HG03469 (cell line): ENCODE results near the gene PSMF1.

Source experiments
- ATAC-seq: cut with Tn5 transposase; IDR thresholded peaks from one replicate; pipeline ENCODE4 v1.9.1; 2021; ENCODE audit warnings: mild to moderate bottlenecking, moderate library complexity, moderate number of reproducible peaks; ENCODE audit not compliant: unreplicated experiment

PSMF1 gene

DNA sequence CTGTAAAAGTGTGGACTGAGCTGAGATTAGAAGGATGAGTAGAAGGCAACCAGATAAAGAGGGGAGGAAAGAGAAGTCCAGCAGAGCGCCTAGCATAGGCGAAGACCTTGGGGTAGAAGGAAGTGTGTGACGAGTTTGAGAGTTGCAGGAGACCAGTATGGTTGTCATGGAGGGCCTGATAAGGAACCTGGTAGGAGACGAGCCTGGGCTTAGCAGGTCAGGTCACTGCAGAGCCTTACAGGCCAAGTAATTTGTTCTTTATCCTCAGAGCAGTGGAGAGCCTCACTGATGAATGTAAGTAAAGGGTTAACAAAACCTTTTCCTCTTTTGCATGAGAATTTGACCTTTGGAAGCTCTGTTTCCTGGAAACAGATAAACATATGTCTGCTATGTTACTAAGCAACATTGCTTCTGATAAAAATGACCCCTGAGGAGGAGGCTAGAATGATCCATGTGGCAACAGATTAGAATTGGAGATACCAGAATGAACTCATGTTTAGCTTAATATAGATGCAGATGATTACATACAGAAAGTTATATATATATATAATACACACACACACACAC, 69.3 kb downstream of the PSMF1 start:
- no peak for ATAC-seq

DNA sequence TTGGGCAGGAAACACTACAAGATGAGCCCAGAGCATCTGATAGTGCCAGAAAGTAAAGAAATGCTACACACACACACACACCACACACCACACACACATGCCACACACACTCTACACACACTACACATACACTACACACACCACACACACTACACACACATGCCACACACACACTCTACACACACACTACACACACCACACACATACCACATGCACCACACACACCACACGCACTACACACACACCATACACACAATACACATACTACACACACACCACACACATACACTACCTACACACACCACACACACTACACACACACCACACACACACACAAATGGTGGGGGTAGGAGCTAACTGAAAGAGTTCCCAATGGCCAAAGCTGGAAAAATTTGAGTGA, 69.9 kb downstream of the PSMF1 start:
- no peak for ATAC-seq

DNA sequence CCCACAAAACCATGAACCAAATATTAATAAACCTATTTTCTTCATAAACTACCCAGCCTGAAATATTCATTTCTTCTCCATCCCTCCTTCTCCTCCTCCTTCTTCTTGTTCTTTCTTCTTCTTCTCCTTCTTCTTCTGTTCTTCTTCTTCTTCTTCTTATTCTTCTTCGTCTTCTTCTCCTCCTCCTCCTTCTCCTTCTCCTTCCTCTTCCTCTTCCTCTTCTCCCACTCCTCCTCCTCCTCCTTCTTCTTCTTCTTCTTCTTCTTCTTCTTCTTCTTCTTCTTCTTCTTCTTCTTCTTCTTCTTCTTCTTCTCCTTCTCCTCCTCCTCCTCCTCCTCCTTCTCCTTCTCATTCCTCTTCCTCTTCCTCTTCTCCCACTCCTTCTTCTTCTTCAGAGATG, 71.4 kb downstream of the PSMF1 start:
- no peak for ATAC-seq

DNA sequence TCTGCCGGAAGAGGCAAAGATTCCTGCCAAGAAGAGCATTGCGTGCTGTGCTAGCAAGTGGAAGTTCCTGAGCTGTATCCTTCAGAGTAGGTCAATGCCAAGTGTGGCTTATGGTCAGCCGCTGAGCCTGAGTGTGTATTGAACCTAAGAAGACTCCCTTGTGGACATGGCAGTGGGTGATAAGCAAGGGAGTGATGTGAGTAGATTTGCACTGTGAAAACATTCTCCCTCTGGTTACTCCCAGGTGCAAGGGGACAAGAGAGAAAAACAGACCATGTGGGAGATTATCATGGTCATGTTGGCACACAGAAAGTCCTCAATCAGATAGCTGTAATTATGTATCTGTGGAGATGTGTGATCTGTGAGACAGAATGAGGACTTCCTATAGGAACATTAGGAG, 72.4 kb downstream of the PSMF1 start:
- ATAC-seq: no peak

DNA sequence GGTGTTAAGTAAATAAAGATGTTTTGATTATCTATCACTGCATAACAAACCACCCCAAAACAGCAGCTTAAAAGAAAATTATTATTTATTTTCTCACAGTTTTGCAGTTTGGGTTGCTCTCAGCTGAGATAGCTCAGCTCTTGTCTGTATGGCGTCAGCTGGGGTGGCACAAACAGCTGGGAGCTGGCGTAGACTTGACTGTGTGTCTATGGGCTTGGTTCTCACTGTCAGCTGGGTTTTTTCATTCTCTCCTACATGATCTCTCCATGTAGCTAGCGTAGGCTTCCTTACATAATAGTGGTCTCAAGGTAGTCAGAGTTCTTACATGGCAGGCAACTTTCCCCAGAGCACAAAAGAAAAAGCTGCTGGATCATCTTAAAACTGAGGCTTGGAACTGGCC, 72.9 kb downstream of the PSMF1 start:
- no peak for ATAC-seq

DNA sequence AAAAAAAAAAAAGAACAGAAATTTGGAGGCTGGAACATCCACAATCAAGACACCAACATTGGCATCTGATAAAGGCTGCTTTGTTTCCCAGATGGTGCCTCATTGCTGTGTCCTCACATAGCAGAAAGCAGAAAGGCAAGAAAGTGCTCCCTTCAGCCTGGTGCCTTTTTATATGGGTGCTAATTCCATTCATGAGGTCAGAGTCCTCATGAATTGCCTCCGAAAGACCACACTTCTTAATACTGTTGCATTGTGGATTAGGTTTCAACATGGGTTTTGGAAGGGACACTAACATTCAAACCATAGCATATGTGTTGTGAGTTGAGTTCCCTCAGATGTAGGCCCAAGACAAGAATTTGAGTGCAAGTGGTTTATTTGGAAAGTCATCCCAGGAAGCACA, 76.8 kb downstream of the PSMF1 start:
- no peak for ATAC-seq

DNA sequence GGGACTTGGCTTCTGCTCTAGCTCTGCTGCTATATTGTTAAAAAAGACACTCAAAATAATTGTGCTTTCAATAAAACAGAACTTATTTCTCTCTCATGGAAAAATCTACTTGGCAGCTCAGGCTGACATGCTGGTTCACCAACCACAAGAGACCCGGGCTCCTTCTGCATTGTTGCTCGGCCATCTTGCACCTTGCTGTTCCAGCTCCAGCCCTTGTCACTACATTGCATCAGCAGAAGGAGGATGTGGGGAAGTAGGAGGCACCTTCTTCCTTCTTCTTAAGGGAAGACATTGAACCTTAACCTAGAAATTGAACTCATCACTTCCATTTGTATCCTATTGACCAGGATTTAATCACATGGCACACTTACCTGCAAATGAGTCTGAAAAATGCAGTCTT, 78.2 kb downstream of the PSMF1 start:
- no peak for ATAC-seq

DNA sequence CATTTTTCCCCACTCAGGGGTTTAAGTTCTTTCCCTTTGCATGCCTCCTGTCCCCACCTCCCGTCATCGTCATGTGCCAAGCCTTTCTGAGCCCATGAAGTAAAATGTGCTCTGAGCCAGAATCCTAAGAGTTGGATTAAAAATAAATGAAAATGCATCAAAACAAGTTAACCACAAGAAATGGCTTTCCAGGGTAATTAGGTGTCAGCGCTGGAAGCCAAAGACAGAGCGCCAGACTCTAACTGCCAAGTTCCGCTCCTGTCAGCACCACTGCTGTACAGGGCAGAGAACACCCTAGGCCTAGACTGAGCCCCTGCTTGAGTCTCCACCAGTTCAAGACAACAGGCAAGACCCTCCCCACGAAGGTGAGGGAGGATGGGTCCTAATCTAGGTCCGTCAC, 79.4 kb downstream of the PSMF1 start:
- no peak for ATAC-seq

DNA sequence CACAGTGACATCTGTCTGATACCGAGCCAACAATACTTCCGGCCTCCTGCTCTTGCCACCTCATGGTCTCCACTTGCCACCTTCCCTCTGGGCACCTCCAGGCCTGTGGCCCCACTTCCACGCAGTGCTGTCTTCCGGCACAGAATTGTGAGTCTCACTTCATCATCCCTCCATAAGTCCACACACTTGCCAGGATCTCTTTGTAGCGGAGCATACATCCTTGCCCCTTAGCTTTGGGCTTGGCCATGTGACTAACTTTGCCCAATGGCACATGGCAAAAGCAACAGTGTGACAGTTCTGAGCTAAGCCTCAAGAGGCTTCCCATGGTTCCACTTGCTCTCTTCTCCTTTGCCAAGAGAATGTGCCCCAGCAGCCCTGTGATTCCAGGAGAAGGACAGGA, 80.3 kb downstream of the PSMF1 start:
- no peak for ATAC-seq

DNA sequence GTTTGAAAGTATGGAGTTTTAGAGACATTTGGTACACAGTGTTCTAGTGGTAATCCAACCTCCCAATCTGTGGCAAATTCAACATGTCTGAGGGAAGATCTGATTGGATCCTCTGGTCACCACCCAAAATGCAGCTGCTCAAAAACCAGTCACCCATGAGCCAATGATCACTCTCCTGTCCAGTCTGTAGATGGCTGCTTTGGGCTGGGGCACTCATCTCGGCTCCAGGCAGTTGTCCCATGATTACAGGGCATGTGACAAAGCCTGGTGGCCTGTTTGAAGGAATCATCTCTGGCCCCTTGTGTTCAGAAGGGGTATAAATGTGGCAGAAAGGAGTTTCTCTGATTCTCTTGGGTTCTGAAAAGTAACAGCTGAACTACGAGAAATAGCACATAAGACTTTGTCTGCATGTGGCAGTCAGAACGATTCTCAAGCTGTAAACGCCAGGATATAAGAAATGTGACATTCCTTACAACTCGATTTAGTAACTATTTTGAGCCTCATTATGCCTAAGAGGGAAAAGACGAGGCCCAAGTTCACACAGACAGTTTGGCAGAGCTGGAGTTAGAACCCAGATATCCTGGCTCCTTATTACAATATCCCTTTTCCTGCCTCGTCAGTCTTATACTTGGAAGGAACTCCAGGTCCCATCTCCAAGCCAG, 80.9 kb downstream of the PSMF1 start:
- no peak for ATAC-seq

DNA sequence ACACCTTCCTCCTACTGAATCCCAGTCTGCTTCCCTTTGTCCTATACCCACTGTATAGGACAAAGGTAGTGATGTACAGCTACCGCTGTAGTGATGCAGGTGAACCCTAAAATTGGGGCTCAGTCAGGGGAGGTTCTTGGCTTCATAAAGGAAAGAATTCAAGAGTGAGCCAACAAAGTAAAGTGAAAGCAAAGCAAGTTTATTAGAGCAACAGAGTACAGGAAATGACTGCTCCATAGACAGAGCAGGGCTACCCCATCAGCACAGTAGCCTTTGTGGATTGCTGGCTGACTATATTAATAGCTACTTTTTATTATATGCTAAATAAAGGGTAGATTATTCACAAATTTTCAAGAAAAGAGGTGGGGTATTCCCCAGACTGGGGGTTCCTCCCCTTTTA, 81.6 kb downstream of the PSMF1 start:
- no peak for ATAC-seq

DNA sequence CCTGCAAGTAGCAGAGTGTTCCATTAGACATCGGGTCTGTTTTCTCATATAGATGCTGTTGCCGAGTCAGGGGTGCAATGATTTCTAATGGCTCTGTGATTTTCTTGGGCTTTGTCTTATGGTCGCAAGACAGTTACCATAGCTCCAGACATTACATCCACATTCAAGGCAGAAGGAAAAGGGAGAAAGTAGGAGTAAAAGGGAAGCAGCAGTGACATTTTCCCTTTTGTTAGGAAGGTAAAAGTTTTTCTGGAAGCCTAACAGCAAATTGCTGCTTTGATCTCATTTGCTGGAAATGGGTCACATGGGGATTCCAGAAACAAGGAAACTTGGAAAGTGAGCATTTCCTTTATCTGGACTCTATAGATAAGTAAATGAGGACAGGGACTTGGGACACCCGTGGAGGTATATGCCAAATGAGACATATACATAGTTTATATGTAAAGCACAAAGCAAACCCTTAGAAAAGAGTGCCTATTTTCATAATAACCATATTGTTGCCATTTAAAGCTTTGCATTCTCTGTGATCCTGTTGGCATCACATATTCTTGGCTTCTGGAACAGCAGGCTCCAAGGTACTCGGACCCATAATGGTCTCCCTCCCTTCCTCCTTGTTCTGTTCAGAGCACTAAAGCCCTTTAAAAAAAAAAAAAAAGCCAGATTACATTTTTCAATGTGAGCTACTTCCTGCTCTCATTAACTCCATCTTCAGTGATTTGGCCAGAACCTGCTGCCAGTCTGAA, 84.5 kb downstream of the PSMF1 start, which contains the start of gene C20orf202:
Gene C20orf202, plus strand, starts transcription at position 693 of the 743 bp plus-strand sequence. CDS start 132 bp downstream, outside the sequence.
- no peak for ATAC-seq

DNA sequence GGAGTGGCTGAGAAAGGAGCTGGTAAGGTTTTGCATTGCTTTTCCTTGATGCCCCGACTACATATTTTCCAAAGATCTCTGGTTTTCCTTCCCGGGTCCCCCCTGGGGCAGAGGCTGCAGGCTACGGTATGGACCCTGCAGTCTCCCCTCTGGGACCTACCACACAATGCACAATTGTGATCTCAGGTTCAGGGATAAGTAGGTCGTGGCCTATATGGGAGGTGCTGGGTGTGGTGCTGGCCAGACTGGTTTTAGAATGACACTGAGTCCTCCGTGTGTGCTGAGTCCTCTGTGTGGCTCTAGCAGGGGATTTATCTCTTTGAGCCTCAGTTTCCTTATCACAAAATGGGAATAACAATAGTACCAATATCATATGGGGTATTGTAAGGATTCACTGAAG, 85.2 kb downstream of the PSMF1 start:
- ATAC-seq: no peak

DNA sequence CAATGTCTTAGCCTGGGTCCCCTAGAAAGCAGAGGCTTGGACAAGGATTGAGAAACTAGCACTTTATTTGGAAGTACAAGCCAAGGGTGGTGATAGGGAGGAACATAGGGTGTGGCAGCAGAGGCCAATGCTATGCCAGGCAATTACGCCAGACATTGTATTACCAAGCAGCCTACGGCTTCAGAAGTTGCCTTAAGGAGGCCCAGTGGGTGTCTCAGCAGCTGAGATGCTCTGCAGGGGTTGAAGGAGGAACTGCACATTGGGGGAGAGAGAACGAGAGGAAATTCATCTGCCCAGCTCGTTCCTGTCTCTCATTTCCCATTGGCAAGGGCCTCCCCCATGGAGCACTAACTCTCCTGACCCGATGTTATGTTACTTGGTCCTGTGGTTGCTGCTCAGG, 85.7 kb downstream of the PSMF1 start:
- ATAC-seq: no peak

DNA sequence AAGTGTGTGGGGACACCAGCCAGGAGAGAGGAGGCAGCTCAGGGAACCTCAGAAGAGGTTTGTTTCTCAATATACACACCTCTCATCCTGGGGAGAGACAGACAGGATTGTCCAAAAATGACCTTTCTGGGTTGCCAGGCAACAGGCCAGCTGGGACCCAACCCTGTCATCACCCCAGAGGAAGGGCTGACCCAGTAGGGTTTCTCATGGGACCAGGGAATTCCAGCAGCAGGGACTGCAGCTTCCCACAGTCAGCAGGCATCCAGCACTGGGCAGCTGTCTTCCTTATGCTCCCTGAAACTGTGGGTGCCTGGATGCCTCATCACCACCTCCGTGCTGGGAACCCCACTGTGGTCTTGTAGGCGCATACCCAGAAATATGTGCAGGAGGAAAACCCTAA, 86.2 kb downstream of the PSMF1 start:
- no peak for ATAC-seq

DNA sequence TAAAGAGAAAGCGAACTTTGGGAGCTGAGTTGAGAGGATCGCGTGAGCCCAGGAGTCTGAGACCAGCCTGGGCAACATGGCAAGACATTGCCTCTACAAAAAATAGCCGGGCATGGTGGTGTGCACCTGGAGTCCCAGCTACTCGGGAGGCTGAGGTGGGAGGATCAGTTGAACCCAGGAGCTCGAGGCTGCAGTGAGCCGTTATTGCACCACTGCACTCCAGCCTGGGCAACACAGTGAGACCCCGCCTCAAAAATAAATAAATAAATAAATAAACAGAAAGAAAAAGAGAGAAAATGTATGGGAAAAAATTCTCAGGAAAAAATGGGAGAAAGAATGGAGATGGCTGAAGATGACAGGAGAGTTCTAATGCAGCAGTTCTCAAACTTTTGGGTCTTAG, 87.4 kb downstream of the PSMF1 start:
- no peak for ATAC-seq

DNA sequence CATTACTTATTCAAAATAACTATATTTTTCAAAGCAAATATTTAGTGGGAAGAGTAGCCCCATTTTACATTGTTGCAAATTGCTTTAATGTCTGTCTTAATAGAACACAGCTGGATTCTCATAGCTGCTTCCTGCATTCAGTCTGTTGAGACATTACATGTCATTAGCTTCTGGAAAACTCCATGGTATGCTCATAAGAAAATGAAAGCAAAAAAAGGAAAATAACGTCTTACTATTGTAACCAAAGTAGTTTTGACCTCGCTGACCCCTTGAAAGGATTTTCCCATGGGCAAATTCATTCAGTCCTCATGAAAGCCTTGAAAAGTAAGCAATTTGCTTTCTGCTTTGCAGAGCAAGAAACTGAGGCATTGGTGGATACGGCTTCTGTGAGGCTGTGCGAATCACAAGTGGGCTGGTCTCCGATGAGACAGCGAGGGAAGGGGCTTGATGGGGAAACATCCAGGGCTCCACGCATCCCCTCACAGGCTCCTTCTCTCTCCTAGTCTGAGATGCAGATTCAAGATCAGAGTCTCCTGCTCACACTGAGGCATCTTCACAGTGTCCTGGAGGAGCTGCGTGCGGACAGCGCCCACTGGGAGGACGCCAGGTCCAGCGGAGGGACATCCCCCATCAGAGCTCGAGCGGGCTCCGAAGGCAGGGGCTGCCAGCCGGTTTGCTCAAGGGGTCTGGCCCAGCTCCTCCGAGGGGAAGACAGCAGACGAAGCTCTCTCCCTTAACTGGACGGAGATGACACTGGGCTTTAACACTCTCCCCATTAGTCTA, 88.2 kb downstream of the PSMF1 start:
- ATAC-seq: no peak

DNA sequence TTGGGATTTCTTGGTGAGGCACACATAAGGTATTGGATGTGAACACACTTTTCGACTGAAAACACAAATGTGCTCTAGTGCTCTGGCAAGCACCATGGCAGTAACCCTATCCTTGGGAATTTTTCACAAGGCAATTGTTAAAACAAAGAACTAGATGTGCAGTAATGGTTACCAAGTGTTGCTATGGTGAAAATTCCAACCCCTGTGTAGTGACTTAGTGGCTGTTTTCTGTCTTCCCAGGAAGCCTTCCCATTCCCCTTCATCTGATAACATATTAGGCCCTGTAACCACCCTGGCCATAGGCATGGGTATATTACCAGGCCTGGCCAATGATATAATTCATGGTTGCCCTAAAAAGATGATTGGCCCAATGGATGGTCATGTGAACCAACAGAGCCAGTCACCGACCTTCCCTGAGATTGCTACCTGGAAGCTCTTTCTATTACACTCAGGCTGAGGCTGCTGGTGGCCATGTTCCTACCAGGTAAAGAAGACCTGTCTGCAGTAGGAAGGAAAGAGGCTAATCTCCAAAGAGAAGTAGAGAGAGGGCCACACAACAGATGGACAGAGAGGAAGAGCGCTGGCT, 89.0 kb downstream of the PSMF1 start:
- ATAC-seq: no peak

DNA sequence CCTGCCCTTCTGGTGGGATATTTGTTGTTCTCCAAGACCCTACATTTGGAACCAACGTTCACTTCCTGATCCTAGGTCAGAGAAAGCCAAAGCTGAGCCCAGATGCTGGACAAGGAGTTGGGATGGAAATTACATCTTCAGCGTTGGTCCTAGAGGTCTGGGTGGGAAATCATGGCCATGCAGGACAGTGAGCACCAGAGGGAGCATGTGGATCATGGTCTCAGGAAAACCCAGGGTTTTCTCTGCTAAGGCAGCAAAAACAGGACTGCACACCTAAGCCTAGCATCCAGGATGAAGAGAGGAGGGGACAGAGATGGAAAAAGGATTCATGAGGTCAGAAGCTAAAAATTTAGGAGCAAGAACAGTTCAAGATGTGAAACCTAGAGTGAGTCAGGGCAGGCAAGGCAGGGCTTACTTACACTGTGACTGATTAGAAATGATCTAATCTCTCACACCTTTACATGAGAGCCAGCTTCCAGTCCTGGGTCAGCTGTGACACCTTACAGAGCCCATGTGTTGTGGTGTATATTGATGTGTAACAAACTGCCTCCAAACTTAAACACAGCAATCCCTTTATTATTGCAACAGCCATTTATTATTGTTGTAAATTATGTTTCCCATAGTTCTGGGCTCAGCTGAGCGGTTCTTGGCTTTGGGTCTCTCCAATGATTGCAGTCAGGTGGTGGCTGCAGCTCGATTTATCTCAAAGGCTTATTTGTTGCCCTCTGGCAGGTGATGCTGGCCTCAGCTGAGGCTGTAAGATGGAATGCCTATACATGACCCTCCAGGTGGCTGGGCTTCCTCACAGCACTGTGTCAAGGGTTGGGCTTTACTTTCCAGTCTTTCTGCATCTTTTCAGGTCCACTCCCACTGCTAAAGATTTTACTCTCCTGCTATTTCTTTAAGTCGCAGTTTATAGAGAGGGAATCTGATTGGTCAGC, 91.3 kb downstream of the PSMF1 start:
- ATAC-seq: no peak

DNA sequence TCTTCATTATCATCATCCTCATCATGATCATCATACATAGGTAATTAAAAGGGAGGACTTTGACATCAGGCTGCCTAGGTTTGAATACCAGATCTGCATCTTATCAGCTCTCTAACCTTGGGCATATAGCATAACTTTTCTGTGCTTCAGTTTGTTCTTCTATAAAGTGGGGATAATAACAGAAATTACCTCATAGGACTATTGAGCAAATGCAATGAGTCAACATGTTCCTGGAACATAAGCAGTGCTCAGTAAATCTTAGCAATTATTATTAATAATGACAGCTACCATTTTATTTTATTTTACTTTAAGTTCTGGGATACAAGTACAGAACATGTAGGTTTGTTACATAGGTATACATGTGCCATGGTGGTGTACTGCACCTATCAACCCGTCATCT, 92.1 kb downstream of the PSMF1 start:
- ATAC-seq: no peak
